ENCODE measurements around the gene FARP1.

FARP1 gene

GRCh38 chr13:98429977-98430736 is 287.3 kb downstream of the FARP1 start:
- H3K36me3 ChIP-seq (ENCODE audit: low read length), result no peaks in the 10 kb centered on the region
- no peaks in the 10 kb centered on the region for H4K20me1 ChIP-seq (ENCODE audit: low read depth, low read length)
- no peaks in the 10 kb centered on the region for H3K27me3 ChIP-seq (ENCODE audit: low read length)
- no peak overlapping the region for H3K4me2 ChIP-seq (ENCODE audit: low read depth, low read length, poor library complexity, severe bottlenecking)
- H3F3A ChIP-seq (ENCODE audit: insufficient read depth), result no peaks in the 10 kb centered on the region
- H3K9me2 ChIP-seq (replicated peaks; ENCODE audit: insufficient read depth, low read length), result no peaks in the 10 kb centered on the region
- TF ChIP-seq EZH2phosphoT487 (conservative IDR thresholded peaks at IDR 0.05; ENCODE audit: low read length) (no peak), CTCF (IDR thresholded peaks at IDR 0.05; ENCODE audit: insufficient read depth, low read length, poor library complexity, severe bottlenecking) (no peak)
- no peaks in the 10 kb centered on the region for H3K79me2 ChIP-seq (ENCODE audit: insufficient read depth, low read length)
- no peaks in the 10 kb centered on the region for H3K9me3 ChIP-seq (ENCODE audit: insufficient read depth, low read length)
- H3K4me3 ChIP-seq (ENCODE audit: insufficient read depth, low read length, poor library complexity, severe bottlenecking), result no peak overlapping the region
- H3K9ac ChIP-seq (ENCODE audit: low read length), result no peak overlapping the region
- H3K27ac ChIP-seq (ENCODE audit: low read depth, low read length), result no peak overlapping the region
- H2AFZ ChIP-seq (ENCODE audit: low read depth, low read length, severe bottlenecking), result no peak overlapping the region

GRCh38 chr13:98432638-98433037 is 289.7 kb downstream of the FARP1 start:
- Histone ChIP-seq H3F3A (ENCODE audit: insufficient read depth) (no peaks in the 10 kb centered on the region), H3K9me2 (replicated peaks; ENCODE audit: insufficient read depth, low read length) (no peaks in the 10 kb centered on the region), H3K27ac (ENCODE audit: low read depth, low read length) (no peak overlapping the region), H2AFZ (ENCODE audit: low read depth, low read length, severe bottlenecking) (no peak overlapping the region), H4K20me1 (ENCODE audit: low read depth, low read length) (no peaks in the 10 kb centered on the region), H3K36me3 (ENCODE audit: low read length) (no peaks in the 10 kb centered on the region), H3K4me3 (ENCODE audit: insufficient read depth, low read length, poor library complexity, severe bottlenecking) (no peak overlapping the region), H3K27me3 (ENCODE audit: low read length) (no peaks in the 10 kb centered on the region), H3K9ac (ENCODE audit: low read length) (no peak overlapping the region), H3K4me2 (ENCODE audit: low read depth, low read length, poor library complexity, severe bottlenecking) (no peak overlapping the region), H3K9me3 (ENCODE audit: insufficient read depth, low read length) (no peaks in the 10 kb centered on the region), H3K79me2 (ENCODE audit: insufficient read depth, low read length) (no peaks in the 10 kb centered on the region)
- TF ChIP-seq EZH2phosphoT487 (conservative IDR thresholded peaks at IDR 0.05; ENCODE audit: low read length), result no peak
- TF ChIP-seq CTCF (IDR thresholded peaks at IDR 0.05; ENCODE audit: insufficient read depth, low read length, poor library complexity, severe bottlenecking), result no peak

GRCh38 chr13:98433654-98434053 is 290.8 kb downstream of the FARP1 start:
- Histone ChIP-seq H3K9me3 (ENCODE audit: insufficient read depth, low read length) (no peaks in the 10 kb centered on the region), H3K27ac (ENCODE audit: low read depth, low read length) (no peak overlapping the region), H3K79me2 (ENCODE audit: insufficient read depth, low read length) (no peaks in the 10 kb centered on the region), H3K9me2 (replicated peaks; ENCODE audit: insufficient read depth, low read length) (no peaks in the 10 kb centered on the region), H3K36me3 (ENCODE audit: low read length) (no peaks in the 10 kb centered on the region), H3K4me2 (ENCODE audit: low read depth, low read length, poor library complexity, severe bottlenecking) (no peak overlapping the region), H3K27me3 (ENCODE audit: low read length) (no peaks in the 10 kb centered on the region), H3K4me3 (ENCODE audit: insufficient read depth, low read length, poor library complexity, severe bottlenecking) (no peak overlapping the region), H3F3A (ENCODE audit: insufficient read depth) (no peaks in the 10 kb centered on the region), H4K20me1 (ENCODE audit: low read depth, low read length) (no peaks in the 10 kb centered on the region), H3K9ac (ENCODE audit: low read length) (no peak overlapping the region), H2AFZ (ENCODE audit: low read depth, low read length, severe bottlenecking) (no peak overlapping the region)
- TF ChIP-seq CTCF (IDR thresholded peaks at IDR 0.05; ENCODE audit: insufficient read depth, low read length, poor library complexity, severe bottlenecking) (no peak), EZH2phosphoT487 (conservative IDR thresholded peaks at IDR 0.05; ENCODE audit: low read length) (no peak)

All from SU-DHL-6 (cell line).